H7 (cell line): ENCODE results near the gene RABL6. TPM values are rescaled to one million over a fixed set of nuclear protein-coding genes. Genes with fewer than 3 reads are reported as not detected.
"Not testable (repeated sequence)": the region's sequence is repeated elsewhere in the genome, so short reads cannot be mapped to it uniquely, and the experiment has no call there.

Experiments
- DNase-seq: peaks from one replicate; pipeline ENCODE4 v3.0.0; 2012
- H3K27me3 ChIP-seq: 2 replicates; pipeline ENCODE4 v1.6.0; 2011; ENCODE audit warnings: mild to moderate bottlenecking, low read length; ENCODE audit not compliant: control insufficient read depth, insufficient read depth
- H3K36me3 ChIP-seq: replicated peaks from 2 replicates; pipeline ENCODE4 v1.5.1; 2011; ENCODE audit warnings: low read length; ENCODE audit not compliant: control insufficient read depth, insufficient read depth
- H3K4me3 ChIP-seq: 2 replicates; pipeline ENCODE4 v1.5.1; 2011; ENCODE audit warnings: low read depth, mild to moderate bottlenecking, control low read depth, low read length, moderate library complexity; ENCODE audit not compliant: insufficient read depth
- total RNA-seq: library from RNA; depleted of rRNA; stranded (reverse); fragments of >200 nt; shearing (Covaris generic); gene quantifications from 2 replicates; pipeline ENCODE4 v1.2.3, GENCODE V29; 2014

RABL6 gene
- total RNA-seq, 1 experiment from 2014 or later, result 150 TPM

- no peak for DNase-seq
- H3K36me3 ChIP-seq, result peaks cover 35% of the 10 kb centered on the region
- H3K27me3 ChIP-seq, result no peaks in the 10 kb centered on the region
- H3K4me3 ChIP-seq, result no peak overlapping the region
These were observed 20.9 kb downstream of the RABL6 start for GRCh38 chr9:136828474-136829140.

- H3K36me3 ChIP-seq, result peaks cover 35% of the 10 kb centered on the region
These were observed 21.7 kb downstream of the RABL6 start for GRCh38 chr9:136829412-136829811.

GRCh38 chr9:136829981-136830885 is 22.5 kb downstream of the RABL6 start:
- H3K4me3 ChIP-seq, result no peak overlapping the region
- H3K27me3 ChIP-seq, result no peaks in the 10 kb centered on the region
- DNase-seq, result no peak
- peaks cover 31% of the 10 kb centered on the region for H3K36me3 ChIP-seq

More at GRCh38 chr9:136829412-136829811, 21.7 kb downstream of the RABL6 start:
- no peak overlapping the region for H3K4me3 ChIP-seq
- no peak for DNase-seq
- H3K27me3 ChIP-seq, result no peaks in the 10 kb centered on the region

- no peak for DNase-seq
- Histone ChIP-seq H3K36me3 (peaks cover 24% of the 10 kb centered on the region), H3K27me3 (no peaks in the 10 kb centered on the region), H3K4me3 (no peak overlapping the region)
These were observed 23.4 kb downstream of the RABL6 start for GRCh38 chr9:136831002-136831719.

GRCh38 chr9:136831720-136832104 is 24.0 kb downstream of the RABL6 start:
- H3K4me3 ChIP-seq, result no peak overlapping the region
- H3K36me3 ChIP-seq, result peaks cover 25% of the 10 kb centered on the region
- no peak for DNase-seq
- no peaks in the 10 kb centered on the region for H3K27me3 ChIP-seq

- Histone ChIP-seq H3K27me3 (no peaks in the 10 kb centered on the region), H3K4me3 (no peak overlapping the region), H3K36me3 (peaks cover 25% of the 10 kb centered on the region)
- no peak for DNase-seq
These were observed 24.8 kb downstream of the RABL6 start for GRCh38 chr9:136832581-136832980.

GRCh38 chr9:136833381-136834048 is 25.8 kb downstream of the RABL6 start:
- DNase-seq, H3K27me3 ChIP-seq, H3K4me3 ChIP-seq: not testable (repeated sequence)
- peaks cover 24% of the 10 kb centered on the region for H3K36me3 ChIP-seq

- Histone ChIP-seq H3K36me3 (peaks cover 18% of the 10 kb centered on the region), H3K27me3 (no peaks in the 10 kb centered on the region), H3K4me3 (no peak overlapping the region)
- DNase-seq, result no peak
These were observed 27.6 kb downstream of the RABL6 start for GRCh38 chr9:136835162-136835931.

GRCh38 chr9:136835932-136836904 is 28.5 kb downstream of the RABL6 start:
- Histone ChIP-seq H3K27me3 (no peaks in the 10 kb centered on the region), H3K4me3 (no peak overlapping the region), H3K36me3 (peaks cover 12% of the 10 kb centered on the region)
- DNase-seq, result no peak

GRCh38 chr9:136837146-136837855 is 29.6 kb downstream of the RABL6 start:
- DNase-seq, result no peak
- no peak overlapping the region for H3K4me3 ChIP-seq
- peaks cover 8% of the 10 kb centered on the region for H3K36me3 ChIP-seq
- H3K27me3 ChIP-seq, result no peaks in the 10 kb centered on the region

GRCh38 chr9:136837856-136838277 is 30.1 kb downstream of the RABL6 start:
- H3K27me3 ChIP-seq, DNase-seq, H3K4me3 ChIP-seq, H3K36me3 ChIP-seq: not testable (repeated sequence)
